Calu3 (cell line): ENCODE measurements around the gene HSPB1. TPM values are rescaled to one million over a fixed set of nuclear protein-coding genes. Genes with fewer than 3 reads are reported as not detected.
"Not testable (repeated sequence)": the region's sequence is repeated elsewhere in the genome, so short reads cannot be mapped to it uniquely, and the experiment has no call there.

ENCODE experiments used
- BruUV-seq: library from RNA; stranded (reverse); fragments of 400-500 nt; replicated peaks from 2 replicates; lab custom pipeline; 2021; lab: Mats Ljungman, UMichigan
- CTCF ChIA-PET: fragments of 300-600 bp; sonication (Branson Sonifier 250); formaldehyde crosslinking; loops from one replicate; lab custom pipeline; 2022; ENCODE audit warnings: antibody characterized with exemption; lab: Charles Lee
- DNase-seq: peaks from one replicate; pipeline ENCODE4 v3.0.0; 2022
- H3K27ac Mint-ChIP-seq: one replicate; pipeline ENCODE4 v1.8.0; 2022; ENCODE audit warnings: mixed read lengths; ENCODE audit not compliant: unreplicated experiment
- H3K27me3 Mint-ChIP-seq: one replicate; pipeline ENCODE4 v1.8.0; 2022; ENCODE audit warnings: mixed read lengths; ENCODE audit not compliant: unreplicated experiment
- H3K36me3 Mint-ChIP-seq: one replicate; pipeline ENCODE4 v1.8.0; 2022; ENCODE audit warnings: mild to moderate bottlenecking, moderate library complexity, mixed read lengths; ENCODE audit not compliant: insufficient read depth, unreplicated experiment
- H3K4me1 Mint-ChIP-seq: one replicate; pipeline ENCODE4 v1.8.0; 2022; ENCODE audit warnings: mild to moderate bottlenecking, low read depth, mixed read lengths; ENCODE audit not compliant: unreplicated experiment
- H3K4me3 Mint-ChIP-seq: one replicate; pipeline ENCODE4 v1.8.0; 2022; ENCODE audit warnings: mild to moderate bottlenecking, low read depth, moderate library complexity, mixed read lengths; ENCODE audit not compliant: unreplicated experiment
- H3K9me3 Mint-ChIP-seq: one replicate; pipeline ENCODE4 v1.8.0; 2022; ENCODE audit warnings: low read depth, mixed read lengths; ENCODE audit not compliant: unreplicated experiment
- CTCF ChIP-seq: fragments of 200-600 bp; IDR thresholded peaks from one replicate; pipeline ENCODE4 v1.8.0; 2022; ENCODE audit warnings: antibody characterized with exemption; ENCODE audit not compliant: unreplicated experiment
- intact Hi-C: fragments of 100-400 bp; cut with micrococcal nuclease; formaldehyde crosslinking; loops from one replicate; pipeline ENCODE4 v1.10.0; 2022; ENCODE audit not compliant: unreplicated experiment
- total RNA-seq: library from RNA; stranded (reverse); gene quantifications from 2 replicates; pipeline ENCODE4 v1.2.3, GENCODE V29; 2022

HSPB1 gene
- total RNA-seq, 1 experiment from 2014 or later: 72.7 TPM

- Mint-ChIP-seq H3K36me3 (no peaks in the 10 kb centered on the region), H3K4me1 (peaks cover 8% of the 10 kb centered on the region), H3K9me3 (no peaks in the 10 kb centered on the region), H3K27ac (no peak overlapping the region), H3K27me3 (peaks cover 51% of the 10 kb centered on the region), H3K4me3 (no peak overlapping the region)
- BruUV-seq: no TSS peak
- CTCF ChIA-PET: no interaction called here
- TF ChIP-seq CTCF: no peak
- intact Hi-C loops: no loop called here
- no peak for DNase-seq
Measured at GRCh38 chr7:76268376-76268775, 34.1 kb upstream of the HSPB1 start.

- no TSS peak for BruUV-seq
- no peak overlapping the region for H3K4me3 Mint-ChIP-seq
- intact Hi-C loops: no loop called here
Measured at GRCh38 chr7:76269895-76270294, 32.6 kb upstream of the HSPB1 start.

GRCh38 chr7:76271384-76271783 lies 31.1 kb upstream of the HSPB1 start:
- H3K4me1 Mint-ChIP-seq, BruUV-seq: not testable (repeated sequence)
- H3K27me3 Mint-ChIP-seq: peaks cover 66% of the 10 kb centered on the region

More at GRCh38 chr7:76269895-76270294, 32.6 kb upstream of the HSPB1 start:
- CTCF ChIA-PET: interaction anchor here (0.7 kb wide), 2 partner anchors 9 to 233 kb away, joined by 3 read pairs; no protein-coding TSS in a partner anchor
- no peak for TF ChIP-seq CTCF
- Mint-ChIP-seq H3K27ac (no peak overlapping the region), H3K4me1 (peaks cover 8% of the 10 kb centered on the region), H3K36me3 (no peaks in the 10 kb centered on the region), H3K9me3 (no peaks in the 10 kb centered on the region), H3K27me3 (peaks cover 66% of the 10 kb centered on the region)
- DNase-seq: no peak

GRCh38 chr7:76272142-76272541 lies 30.3 kb upstream of the HSPB1 start:
- Mint-ChIP-seq H3K4me1 (peaks cover 8% of the 10 kb centered on the region), H3K27me3 (peaks cover 72% of the 10 kb centered on the region), H3K4me3 (no peak overlapping the region), H3K9me3 (no peaks in the 10 kb centered on the region), H3K36me3 (no peaks in the 10 kb centered on the region), H3K27ac (no peak overlapping the region)
- no TSS peak for BruUV-seq
- TF ChIP-seq CTCF: no peak
- CTCF ChIA-PET: no interaction called here
- intact Hi-C loops: no loop called here
- no peak for DNase-seq

More at GRCh38 chr7:76271384-76271783, 31.1 kb upstream of the HSPB1 start:
- intact Hi-C loops, H3K27ac Mint-ChIP-seq, H3K4me3 Mint-ChIP-seq, CTCF ChIA-PET, DNase-seq, H3K9me3 Mint-ChIP-seq, H3K36me3 Mint-ChIP-seq: not testable (repeated sequence)

- H3K27ac Mint-ChIP-seq: no peak overlapping the region
- H3K4me3 Mint-ChIP-seq: no peak overlapping the region
- DNase-seq: no peak
- no peak for TF ChIP-seq CTCF
- no TSS peak for BruUV-seq
- H3K27me3 Mint-ChIP-seq: peaks cover 75% of the 10 kb centered on the region
- peaks cover 8% of the 10 kb centered on the region for H3K4me1 Mint-ChIP-seq
- CTCF ChIA-PET: no interaction called here
- H3K36me3 Mint-ChIP-seq: no peaks in the 10 kb centered on the region
- H3K9me3 Mint-ChIP-seq: no peaks in the 10 kb centered on the region
- intact Hi-C loops: no loop called here
Measured at GRCh38 chr7:76272851-76273497, 29.5 kb upstream of the HSPB1 start.
